CD4-positive, alpha-beta T cell (primary cell): ENCODE measurements around the gene EPS8L3. TPM values are rescaled to one million over a fixed set of nuclear protein-coding genes. Genes with fewer than 3 reads are reported as not detected.

Experiments
- ATAC-seq: fragments of 200-7000 bp; cut with Tn5 transposase; one replicate; pipeline ENCODE4 v1.10.0; 2022; ENCODE audit warnings: mild to moderate bottlenecking; ENCODE audit not compliant: poor library complexity
- CTCF ChIA-PET: fragments of 350-600 bp; sonication (Branson Sonifier 250); formaldehyde crosslinking; loops from one replicate; lab custom pipeline; 2021; ENCODE audit warnings: antibody characterized with exemption, inconsistent platforms; lab: Charles Lee
- POLR2A ChIA-PET: fragments of 350-600 bp; sonication (Branson Sonifier 250); formaldehyde crosslinking; loops from one replicate; lab custom pipeline; 2021; ENCODE audit warnings: antibody characterized with exemption, inconsistent platforms; lab: Charles Lee
- DNase-seq, 14 experiments: peaks; one replicate each; pipeline ENCODE4 v3.0.0-alpha.2; 2013 to 2020; ENCODE audit warnings: mixed read lengths in 2 of 14
- H3K27ac ChIP-seq, 2 donors: one replicate each; pipeline versions ENCODE4 v1.5.1 to v1.7.0; 2013; ENCODE audit warnings: low read length in 2 of 2, low read depth in 1 of 2, mild to moderate bottlenecking in 1 of 2
- H3K27me3 ChIP-seq, 2 experiments: 1 replicate in 1 of 2; 2 replicates in 1 of 2; pipeline versions ENCODE4 v1.6.1 to v1.7.0; 2013; ENCODE audit warnings: low read length in 2 of 2, control low read depth in 1 of 2, mild to moderate bottlenecking in 1 of 2, moderate library complexity in 1 of 2; ENCODE audit not compliant: insufficient read depth in 2 of 2, control insufficient read depth in 1 of 2
- H3K36me3 ChIP-seq: one replicate; pipeline ENCODE4 v1.6.1; 2013; ENCODE audit warnings: low read length, control low read depth; ENCODE audit not compliant: insufficient read depth
- H3K4me1 ChIP-seq: one replicate; pipeline ENCODE4 v1.6.1; 2013; ENCODE audit warnings: low read length, control low read depth; ENCODE audit not compliant: insufficient read depth
- H3K4me3 ChIP-seq: one replicate; pipeline ENCODE4 v1.5.1; 2013; ENCODE audit warnings: mild to moderate bottlenecking, low read length, moderate library complexity
- H3K9me3 ChIP-seq, 2 experiments: 1 replicate in 1 of 2; 2 replicates in 1 of 2; pipeline versions ENCODE4 v1.6.1 to v1.7.0; 2013; ENCODE audit warnings: low read length in 2 of 2, mild to moderate bottlenecking in 2 of 2, control low read depth in 1 of 2, moderate library complexity in 1 of 2; ENCODE audit not compliant: control insufficient read depth in 1 of 2, insufficient read depth in 1 of 2
- H3K27ac Mint-ChIP-seq: one replicate; pipeline ENCODE4 v1.8.0; 2020; ENCODE audit warnings: mixed read lengths
- H3K27me3 Mint-ChIP-seq: one replicate; pipeline ENCODE4 v1.8.0; 2021; ENCODE audit warnings: mixed read lengths
- H3K36me3 Mint-ChIP-seq: one replicate; pipeline ENCODE4 v1.8.0; 2021; ENCODE audit warnings: low read depth, mixed read lengths
- H3K4me1 Mint-ChIP-seq: one replicate; pipeline ENCODE4 v1.8.0; 2021; ENCODE audit warnings: low read depth, mixed read lengths
- H3K4me3 Mint-ChIP-seq: one replicate; pipeline ENCODE4 v1.8.0; 2020; ENCODE audit warnings: mild to moderate bottlenecking, mixed read lengths
- H3K9me3 Mint-ChIP-seq: one replicate; pipeline ENCODE4 v1.8.0; 2020; ENCODE audit warnings: mixed read lengths
- intact Hi-C, 2 experiments: fragments of 100-400 bp; cut with DNase I in 1 of 2; cut with micrococcal nuclease in 1 of 2; formaldehyde crosslinking; loops; one replicate each; pipeline versions ENCODE4 v1.15.1 to v1.9.0; 2023 to 2025; cut with DNase I, micrococcal nuclease
- total RNA-seq, 174 experiments: library from RNA in 2 of 174; stranded (reverse) in 2 of 174; gene quantifications; one replicate each; pipeline ENCODE4 v1.2.3 and lab custom pipeline; 2021 to 2026
- TF ChIP-seq, protein P1 (sequence below): fragments of 200-600 bp; IDR thresholded peaks from one replicate; pipeline ENCODE4 v1.8.0; 2022; ENCODE audit warnings: antibody characterized with exemption, mild to moderate bottlenecking

Gene EPS8L3
- total RNA-seq, 2 experiments from 2014 or later: not detected

DNA sequence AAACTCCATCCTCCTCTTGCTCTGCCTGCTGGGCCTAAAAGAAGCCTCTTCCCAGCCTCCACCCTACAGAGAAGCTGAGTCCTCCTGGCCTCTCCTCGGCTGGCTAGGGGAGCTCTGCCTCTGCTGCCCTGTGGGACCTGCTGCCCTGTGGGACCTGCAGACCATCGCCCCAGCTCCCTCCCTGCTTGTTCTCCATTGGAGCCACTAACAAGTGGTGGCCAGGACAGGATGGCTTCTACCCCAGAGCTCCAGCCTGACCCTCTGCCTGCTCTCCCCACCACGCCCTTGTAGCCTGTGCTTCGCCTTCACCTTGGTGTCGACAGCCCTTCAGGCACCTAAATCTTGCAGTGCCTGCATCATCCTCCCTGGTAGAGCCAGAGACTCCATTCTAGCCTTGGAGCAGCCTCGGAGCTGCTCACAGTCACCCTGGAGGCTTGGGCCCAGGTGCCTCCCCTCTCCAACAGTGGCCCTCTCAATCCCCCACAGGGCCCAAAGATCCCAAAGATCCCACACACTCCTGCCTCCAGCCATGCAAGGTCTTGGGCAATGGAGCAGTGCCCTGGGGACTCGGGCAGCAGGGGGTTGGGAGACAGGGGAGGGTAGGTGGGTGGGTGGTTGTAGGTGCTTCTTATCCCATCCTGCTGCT, 3.0 kb downstream of the EPS8L3 start:
- TF ChIP-seq, protein P1, sequence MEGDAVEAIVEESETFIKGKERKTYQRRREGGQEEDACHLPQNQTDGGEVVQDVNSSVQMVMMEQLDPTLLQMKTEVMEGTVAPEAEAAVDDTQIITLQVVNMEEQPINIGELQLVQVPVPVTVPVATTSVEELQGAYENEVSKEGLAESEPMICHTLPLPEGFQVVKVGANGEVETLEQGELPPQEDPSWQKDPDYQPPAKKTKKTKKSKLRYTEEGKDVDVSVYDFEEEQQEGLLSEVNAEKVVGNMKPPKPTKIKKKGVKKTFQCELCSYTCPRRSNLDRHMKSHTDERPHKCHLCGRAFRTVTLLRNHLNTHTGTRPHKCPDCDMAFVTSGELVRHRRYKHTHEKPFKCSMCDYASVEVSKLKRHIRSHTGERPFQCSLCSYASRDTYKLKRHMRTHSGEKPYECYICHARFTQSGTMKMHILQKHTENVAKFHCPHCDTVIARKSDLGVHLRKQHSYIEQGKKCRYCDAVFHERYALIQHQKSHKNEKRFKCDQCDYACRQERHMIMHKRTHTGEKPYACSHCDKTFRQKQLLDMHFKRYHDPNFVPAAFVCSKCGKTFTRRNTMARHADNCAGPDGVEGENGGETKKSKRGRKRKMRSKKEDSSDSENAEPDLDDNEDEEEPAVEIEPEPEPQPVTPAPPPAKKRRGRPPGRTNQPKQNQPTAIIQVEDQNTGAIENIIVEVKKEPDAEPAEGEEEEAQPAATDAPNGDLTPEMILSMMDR: no peak
- CTCF ChIA-PET: no interaction called here

DNA sequence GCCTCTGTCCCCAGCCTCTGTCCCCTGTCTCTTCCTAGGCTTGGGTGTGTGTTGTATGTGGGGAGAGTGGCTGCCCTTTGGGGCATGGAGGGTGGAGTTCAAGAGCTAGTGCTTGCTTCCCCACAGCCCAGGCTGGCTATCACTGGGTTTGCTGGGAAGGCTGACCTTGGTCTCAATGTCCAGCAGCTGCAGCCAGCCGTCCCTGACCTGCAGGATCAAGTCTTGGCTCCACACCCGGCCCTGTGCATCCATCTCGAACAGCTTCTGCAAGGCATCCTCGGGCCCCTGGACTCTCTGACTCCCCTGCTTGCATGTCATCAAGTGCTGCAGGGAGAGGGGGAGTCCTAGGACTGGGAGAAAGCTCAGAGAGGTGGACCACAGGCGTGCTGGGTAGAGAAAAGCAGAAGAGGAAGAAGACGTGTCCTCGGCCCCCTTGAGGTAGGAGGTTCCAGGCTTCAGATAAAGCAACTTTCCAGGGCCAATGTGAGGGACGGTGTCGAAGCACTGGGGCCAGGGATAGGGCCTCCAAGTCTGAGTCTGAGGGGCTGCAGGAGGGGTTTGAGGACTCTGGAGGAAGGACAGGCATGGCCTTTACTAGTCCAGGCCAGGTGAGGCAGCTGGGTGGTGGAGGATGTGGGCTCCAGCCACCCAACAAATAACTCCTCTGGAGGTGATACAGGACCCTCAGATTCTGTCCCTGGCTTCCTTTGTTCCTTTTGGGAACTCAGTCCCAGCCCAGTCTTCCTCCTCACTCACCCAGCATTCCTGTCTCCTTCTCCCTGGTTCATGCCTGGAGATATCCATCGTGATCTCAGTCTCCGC, 4.0 kb downstream of the EPS8L3 start:
- Histone ChIP-seq H3K27me3 (no peaks in the 10 kb centered on the region), H3K27ac (no peak overlapping the region), H3K36me3 (no peaks in the 10 kb centered on the region), H3K9me3 (no peaks in the 10 kb centered on the region), H3K4me1 (peaks cover 3% of the 10 kb centered on the region), H3K4me3 (no peak overlapping the region)
- Mint-ChIP-seq H3K27ac (no peak overlapping the region), H3K9me3 (no peaks in the 10 kb centered on the region), H3K4me3 (no peak overlapping the region), H3K36me3 (no peaks in the 10 kb centered on the region), H3K4me1 (no peaks in the 10 kb centered on the region), H3K27me3 (no peaks in the 10 kb centered on the region)
- DNase-seq (no peak), ATAC-seq (no peak)
- ChIA-PET POLR2A (no interaction called here), CTCF (no interaction called here)
- intact Hi-C loops: no loop called here
- TF ChIP-seq, protein P1: no peak

More for the DNA sequence above, 3.0 kb downstream of the EPS8L3 start:
- Mint-ChIP-seq H3K4me1 (no peaks in the 10 kb centered on the region), H3K9me3 (no peaks in the 10 kb centered on the region), H3K27me3 (no peaks in the 10 kb centered on the region), H3K27ac (no peak overlapping the region), H3K4me3 (no peak overlapping the region), H3K36me3 (no peaks in the 10 kb centered on the region)
- no peaks in the 10 kb centered on the region for H3K36me3 ChIP-seq
- no peak for ATAC-seq
- no peaks in the 10 kb centered on the region for H3K27me3 ChIP-seq
- intact Hi-C loops: no loop called here
- H3K4me1 ChIP-seq: peaks cover 3% of the 10 kb centered on the region
- H3K27ac ChIP-seq: no peak overlapping the region
- POLR2A ChIA-PET: no interaction called here
- no peaks in the 10 kb centered on the region for H3K9me3 ChIP-seq
- H3K4me3 ChIP-seq: no peak overlapping the region
- no peak for DNase-seq

DNA sequence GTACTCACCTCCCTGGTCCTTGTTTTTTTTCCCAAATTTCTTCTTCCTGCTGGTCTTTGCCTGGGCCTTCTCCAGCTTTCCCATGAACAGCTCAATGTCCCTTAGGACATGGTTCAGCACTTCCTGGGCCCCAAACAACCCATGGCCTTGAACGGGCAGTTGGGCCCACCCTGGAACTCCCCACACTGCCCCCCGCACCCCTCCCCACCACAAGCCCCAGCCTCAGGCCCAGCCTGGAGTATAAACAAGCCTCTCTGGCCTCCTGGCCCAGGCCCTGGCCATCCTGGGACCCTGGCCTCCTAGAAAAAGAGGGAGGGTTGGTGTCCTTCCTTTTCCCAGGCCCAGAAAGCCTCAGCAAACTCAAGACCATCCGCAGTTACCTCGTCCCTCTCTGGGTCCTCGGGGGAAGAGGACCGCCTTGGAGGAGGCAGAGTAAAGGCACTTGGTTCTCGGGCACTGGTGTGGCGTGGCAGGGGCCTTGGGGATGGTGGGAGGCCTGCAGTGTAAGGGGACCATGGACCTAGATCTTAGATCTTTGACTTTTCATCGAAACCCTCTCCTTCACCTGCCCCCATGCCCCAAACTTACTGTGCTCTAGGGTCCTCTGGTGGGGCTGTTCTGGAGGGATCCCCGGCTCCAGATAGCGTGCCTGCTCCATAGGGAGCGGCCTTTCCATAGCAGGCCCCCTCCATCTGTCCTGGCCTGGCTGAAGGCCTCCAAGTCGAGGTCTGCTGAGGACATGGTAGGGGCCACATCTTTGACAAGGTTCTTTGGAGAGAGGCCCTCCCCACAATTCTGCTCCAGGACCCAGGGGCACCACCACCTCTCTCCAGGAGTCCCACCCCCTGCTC, 5.6 kb downstream of the EPS8L3 start:
- ATAC-seq (no peak), DNase-seq (peak in 1 of 14 experiments; percentile 4)
- no peaks in the 10 kb centered on the region for H3K36me3 Mint-ChIP-seq
- H3K27me3 Mint-ChIP-seq: no peaks in the 10 kb centered on the region
- no peaks in the 10 kb centered on the region for H3K9me3 ChIP-seq
- POLR2A ChIA-PET: no interaction called here
- no peaks in the 10 kb centered on the region for H3K4me1 ChIP-seq
- no peak overlapping the region for H3K4me3 Mint-ChIP-seq
- CTCF ChIA-PET: interaction anchor here (0.6 kb wide), 1 partner anchor 527 kb away, joined by 3 read pairs; no protein-coding TSS in a partner anchor
- H3K27ac Mint-ChIP-seq: no peak overlapping the region
- no peaks in the 10 kb centered on the region for H3K4me1 Mint-ChIP-seq
- intact Hi-C loops: no loop called here
- H3K27me3 ChIP-seq: no peaks in the 10 kb centered on the region
- H3K27ac ChIP-seq: no peak overlapping the region
- H3K9me3 Mint-ChIP-seq: no peaks in the 10 kb centered on the region
- TF ChIP-seq, protein P1: no peak
- H3K36me3 ChIP-seq: no peaks in the 10 kb centered on the region
- H3K4me3 ChIP-seq: no peak overlapping the region
